SU-DHL-6 (cell line): ENCODE measurements around the gene GRIK1.

Experiments used
- CTCF ChIP-seq: fragments of 200-600 bp; sonication (generic); IDR thresholded peaks from one replicate; pipeline ENCODE4 v1.5.1; 2017; ENCODE audit warnings: antibody characterized with exemption, mild to moderate bottlenecking, low read length, moderate library complexity; ENCODE audit not compliant: insufficient read depth, poor library complexity, severe bottlenecking
- EZH2phosphoT487 ChIP-seq: fragments of 200-600 bp; sonication (generic), shearing (Covaris generic); conservative IDR thresholded peaks from 2 replicates; pipeline ENCODE4 v1.6.1; 2018; ENCODE audit warnings: mild to moderate bottlenecking, antibody characterized with exemption, low read length, moderate library complexity, mixed read lengths

- no peak for TF ChIP-seq CTCF
- TF ChIP-seq EZH2phosphoT487, result no peak
These were observed 63.9 kb downstream of the GRIK1 start for GRCh38 chr21:29875873-29876272.
